Lung (tissue), 12 donors: ENCODE data around the gene L3MBTL1. TPM values are rescaled to one million over a fixed set of nuclear protein-coding genes. Genes with fewer than 3 reads are reported as not detected.
"Not testable (repeated sequence)": the region's sequence is repeated elsewhere in the genome, so short reads cannot be mapped to it uniquely, and the experiment has no call there.

Source experiments
- ATAC-seq: fragments of 200-7000 bp; cut with Tn5 transposase; one replicate; pipeline ENCODE4 v1.9.1; 2020; ENCODE audit warnings: moderate number of reproducible peaks; ENCODE audit not compliant: insufficient read depth, low FRiP score
- DNase-seq, 3 donors: peaks; one replicate each; pipeline ENCODE4 v3.0.0-alpha.2; 2013 to 2017
- H3K27ac ChIP-seq, 2 donors: one replicate each; pipeline ENCODE4 v1.5.1; 2013; ENCODE audit warnings: mild to moderate bottlenecking in 2 of 2, moderate library complexity in 2 of 2, control low read depth in 1 of 2, inconsistent platforms in 1 of 2, low read depth in 1 of 2, low read length in 1 of 2
- H3K27me3 ChIP-seq, 3 donors: one replicate each; pipeline ENCODE4 v1.5.1; 2013; ENCODE audit warnings: low read length in 2 of 3; ENCODE audit not compliant: control insufficient read depth in 3 of 3, insufficient read depth in 3 of 3
- H3K36me3 ChIP-seq, 4 donors: one replicate each; pipeline ENCODE4 v1.5.1; 2013; ENCODE audit warnings: low read length in 4 of 4, mild to moderate bottlenecking in 1 of 4, moderate library complexity in 1 of 4; ENCODE audit not compliant: control insufficient read depth in 4 of 4, insufficient read depth in 4 of 4
- H3K4me1 ChIP-seq, 5 donors: one replicate each; pipeline ENCODE4 v1.5.1; 2013; ENCODE audit warnings: low read length in 5 of 5, mild to moderate bottlenecking in 2 of 5, moderate library complexity in 1 of 5; ENCODE audit not compliant: control insufficient read depth in 5 of 5, insufficient read depth in 5 of 5
- H3K4me3 ChIP-seq: one replicate; pipeline ENCODE4 v1.5.1; 2013; ENCODE audit warnings: mild to moderate bottlenecking, control low read depth, moderate library complexity
- H3K9ac ChIP-seq, 2 donors: one replicate each; pipeline ENCODE4 v1.5.1; 2013; ENCODE audit warnings: low read length in 2 of 2, control low read depth in 1 of 2; ENCODE audit not compliant: insufficient read depth in 1 of 2
- H3K9me3 ChIP-seq, 4 donors: one replicate each; pipeline ENCODE4 v1.5.1; 2013; ENCODE audit warnings: low read length in 3 of 4, mild to moderate bottlenecking in 1 of 4, moderate library complexity in 1 of 4; ENCODE audit not compliant: control insufficient read depth in 4 of 4, insufficient read depth in 3 of 4
- WGBS, 2 donors: extraction: QIAGEN DNeasy Blood & Tissue Kit; methylation state at CpG; one replicate each; pipeline ENCODE4 v1.1.7; 2013; 5-methylcytosine and 5-hydroxymethylcytosine counted together
- polyA plus RNA-seq, 2 donors: library from polyadenylated mRNA; stranded (reverse); fragments of 200-250 nt; gene quantifications; one replicate each; pipeline ENCODE4 v1.2.1, GENCODE V29; 2013
- total RNA-seq, 2 donors: library from RNA; depleted of rRNA in 1 of 2; stranded (reverse); fragments of >200 nt in 1 of 2; gene quantifications; one replicate each; pipeline ENCODE4 v1.2.1, GENCODE V29; 2014 to 2021
- TF ChIP-seq, protein P1 (sequence below): IDR thresholded peaks from 2 replicates; pipeline ENCODE4 v1.5.1; 2012; ENCODE audit warnings: mild to moderate bottlenecking; ENCODE audit errors: control extremely low read depth, extremely low read depth
- donor health status: control.
- donor health status: control.
- donor health status: Bipolar disorder and iron deficiency.
- donor health status: healthy.
- donor health status: DM: yes; HTN: yes; CAD: no.

L3MBTL1 gene
- total and polyA plus RNA-seq, 4 donors, result 1.7 to 18.6 (median 6.6) TPM

DNA sequence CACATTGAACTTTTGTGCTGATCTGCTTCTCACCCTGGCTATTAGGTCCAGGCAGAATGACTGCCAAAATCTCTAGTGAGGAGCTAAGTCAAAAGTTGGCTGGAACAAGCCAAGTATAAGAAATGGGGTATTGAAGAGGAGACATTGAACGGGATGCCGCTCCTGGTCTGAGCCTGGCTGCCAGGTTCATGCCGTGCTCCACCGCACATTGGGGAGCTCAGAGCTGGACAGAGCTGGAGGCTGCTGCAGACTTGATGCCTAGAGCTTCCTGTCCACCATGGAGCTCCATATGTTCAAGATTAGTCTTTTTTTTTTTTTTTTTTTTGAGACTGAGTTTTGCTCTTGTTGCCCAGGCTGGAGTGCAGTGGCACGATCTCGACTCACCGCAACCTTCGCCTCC, 79.1 kb downstream of the L3MBTL1 start:
- Histone ChIP-seq H3K4me1 (peaks cover 3 to 25% (median 7%) of the 10 kb centered on the region in 5 donors), H3K4me3 (no peak overlapping the region), H3K27ac (no peak overlapping the region), H3K36me3 (peaks cover 0 to 2% (median 0%) of the 10 kb centered on the region in 4 donors), H3K9me3 (no peaks in the 10 kb centered on the region), H3K27me3 (no peaks in the 10 kb centered on the region), H3K9ac (no peak overlapping the region)
- TF ChIP-seq, protein P1, sequence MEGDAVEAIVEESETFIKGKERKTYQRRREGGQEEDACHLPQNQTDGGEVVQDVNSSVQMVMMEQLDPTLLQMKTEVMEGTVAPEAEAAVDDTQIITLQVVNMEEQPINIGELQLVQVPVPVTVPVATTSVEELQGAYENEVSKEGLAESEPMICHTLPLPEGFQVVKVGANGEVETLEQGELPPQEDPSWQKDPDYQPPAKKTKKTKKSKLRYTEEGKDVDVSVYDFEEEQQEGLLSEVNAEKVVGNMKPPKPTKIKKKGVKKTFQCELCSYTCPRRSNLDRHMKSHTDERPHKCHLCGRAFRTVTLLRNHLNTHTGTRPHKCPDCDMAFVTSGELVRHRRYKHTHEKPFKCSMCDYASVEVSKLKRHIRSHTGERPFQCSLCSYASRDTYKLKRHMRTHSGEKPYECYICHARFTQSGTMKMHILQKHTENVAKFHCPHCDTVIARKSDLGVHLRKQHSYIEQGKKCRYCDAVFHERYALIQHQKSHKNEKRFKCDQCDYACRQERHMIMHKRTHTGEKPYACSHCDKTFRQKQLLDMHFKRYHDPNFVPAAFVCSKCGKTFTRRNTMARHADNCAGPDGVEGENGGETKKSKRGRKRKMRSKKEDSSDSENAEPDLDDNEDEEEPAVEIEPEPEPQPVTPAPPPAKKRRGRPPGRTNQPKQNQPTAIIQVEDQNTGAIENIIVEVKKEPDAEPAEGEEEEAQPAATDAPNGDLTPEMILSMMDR, result no peak
- DNase-seq (no peak), ATAC-seq (no peak)
- WGBS, 2 donors, result 80 to 83% methylated on average over 8 of the region's 8 CpGs

DNA sequence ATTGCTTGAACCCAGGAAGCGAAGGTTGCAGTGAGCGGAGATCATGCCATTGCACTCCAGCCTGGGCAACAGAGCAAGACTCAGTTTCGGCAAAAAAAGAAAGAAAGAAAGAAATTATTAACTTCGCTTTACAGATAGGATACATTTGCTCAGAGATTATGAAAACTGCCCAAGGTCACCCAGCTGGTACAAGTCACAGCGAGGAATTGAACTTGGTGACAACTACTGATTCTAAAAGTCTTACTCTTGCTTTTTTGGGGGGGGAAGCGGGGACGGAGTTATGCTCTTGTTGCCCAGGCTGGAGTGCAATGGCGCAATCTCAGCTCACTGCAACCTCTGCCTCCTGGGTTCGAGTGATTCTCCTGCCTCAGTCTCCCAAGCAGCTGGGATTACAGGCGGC, 81.0 kb downstream of the L3MBTL1 start:
- not testable (repeated sequence) for H3K36me3 ChIP-seq, H3K9me3 ChIP-seq, DNase-seq, H3K27me3 ChIP-seq, H3K9ac ChIP-seq, H3K4me3 ChIP-seq, H3K27ac ChIP-seq, ATAC-seq
- 94 to 95% methylated on average over 10 of the region's 10 CpGs for WGBS, 2 donors
- H3K4me1 ChIP-seq, result peaks cover 3 to 27% (median 7%) of the 10 kb centered on the region in 5 donors

DNA sequence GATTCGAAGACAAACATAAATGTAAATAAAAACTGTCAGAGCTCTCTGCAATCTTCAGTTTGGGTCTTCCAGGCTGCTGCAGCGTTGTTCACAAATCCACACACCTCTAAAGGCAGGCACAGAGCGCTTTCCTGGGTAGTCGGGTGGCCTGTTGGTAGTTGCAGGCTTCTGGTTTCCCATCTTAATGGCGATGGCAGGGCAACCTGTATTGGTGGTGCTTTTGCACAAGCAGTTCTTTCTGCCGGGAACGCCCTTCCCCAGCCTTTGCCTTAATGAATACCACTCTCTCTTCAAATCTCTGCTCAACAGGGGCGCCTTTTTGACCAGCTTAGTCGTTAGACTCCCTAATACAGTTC, 82.5 kb downstream of the L3MBTL1 start:
- Histone ChIP-seq H3K27ac (peak overlapping the region; percentile 47 to 71), H3K9me3 (no peaks in the 10 kb centered on the region), H3K4me3 (peak overlapping the region; percentile 37), H3K4me1 (peaks cover 0 to 17% (median 5%) of the 10 kb centered on the region in 5 donors), H3K9ac (peak overlapping the region in 1 of 2 donors; percentile 93), H3K36me3 (peaks cover 0 to 11% (median 3%) of the 10 kb centered on the region in 4 donors), H3K27me3 (no peaks in the 10 kb centered on the region)
- DNase-seq (no peak), ATAC-seq (no peak)
- TF ChIP-seq, protein P1, result no peak
- 24 to 29% methylated on average over 9 of the region's 9 CpGs for WGBS, 2 donors

DNA sequence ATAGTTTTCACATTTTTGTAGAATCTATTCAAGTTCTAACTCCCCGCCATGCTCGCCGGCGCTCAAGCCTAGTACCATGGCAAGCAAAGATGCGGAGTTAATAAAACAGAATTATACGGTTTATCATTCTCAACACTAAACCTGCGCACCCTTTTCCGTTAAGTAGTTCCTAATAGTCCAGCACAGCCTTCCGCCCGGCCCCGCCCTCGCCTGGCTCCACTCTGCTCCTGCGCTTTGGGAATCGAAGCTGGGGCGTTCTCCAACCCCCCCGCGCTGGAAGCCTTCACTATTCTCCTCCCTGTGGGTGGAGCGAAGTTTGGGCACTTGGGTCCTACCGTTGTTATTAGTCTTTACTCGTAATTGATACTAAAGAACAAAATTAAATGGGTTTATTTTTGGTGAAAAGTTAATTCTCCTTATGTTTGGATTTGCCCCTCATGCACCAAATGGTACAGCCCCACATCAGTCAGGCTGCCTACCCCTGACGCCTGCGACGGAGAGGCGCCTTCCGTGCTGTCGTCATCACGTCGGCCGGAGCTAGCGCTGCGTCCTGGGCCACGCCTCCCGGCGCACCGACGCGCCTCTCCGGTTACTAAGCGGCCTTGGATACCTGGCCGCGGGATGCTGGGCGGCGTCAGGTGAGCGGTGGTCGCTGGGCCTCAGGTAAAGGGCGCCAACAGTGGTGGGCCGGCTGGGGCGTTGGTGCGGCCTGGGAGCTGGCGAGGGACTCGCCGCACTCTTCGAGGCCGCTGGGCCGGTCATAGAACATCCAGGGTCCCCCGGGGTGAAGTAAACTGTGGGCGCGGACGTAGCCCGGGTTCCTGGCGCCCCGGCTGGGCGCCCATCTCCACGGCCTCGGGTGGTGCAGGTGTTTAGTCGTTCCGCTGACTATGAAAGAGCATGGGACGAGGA, 83.2 kb downstream of the L3MBTL1 start, which contains the start of gene IFT52:
TSS of gene IFT52 (plus strand) at position 546 of the 912 bp plus-strand sequence. CDS start 3,762 bp downstream, outside the sequence.
- peak within 1 kb of the TSS; percentile 47 to 71 for H3K27ac ChIP-seq
- TF ChIP-seq, protein P1, result no peak
- H3K4me3 ChIP-seq, result peak within 1 kb of the TSS; percentile 99
- 0 to 1% methylated on average over 68 of the region's 68 CpGs for WGBS, 2 donors
- ATAC-seq, result peak; percentile 98
- H3K27me3 ChIP-seq, result no peaks in the 10 kb centered on the region
- peak within 1 kb of the TSS; percentile 80 to 93 for H3K9ac ChIP-seq
- H3K9me3 ChIP-seq, result no peaks in the 10 kb centered on the region
- H3K36me3 ChIP-seq, result peaks cover 0 to 11% (median 4%) of the 10 kb centered on the region in 4 donors
- peaks cover 0 to 13% (median 3%) of the 10 kb centered on the region in 5 donors for H3K4me1 ChIP-seq
- DNase-seq, result peak; percentile 93 to 97 (median 96)
